H9 (cell line): ENCODE results near the gene MAEA. TPM values are rescaled to one million over a fixed set of nuclear protein-coding genes. Genes with fewer than 3 reads are reported as not detected.

ENCODE experiments used
- DNase-seq: peaks from one replicate; pipeline ENCODE4 v3.0.0-alpha.2; 2017
- H2AFZ ChIP-seq: one replicate; pipeline ENCODE4 v1.6.1; 2013; ENCODE audit warnings: mild to moderate bottlenecking, low read length, control low read depth, moderate library complexity
- H2AK5ac ChIP-seq: 2 replicates; pipeline ENCODE4 v1.6.1; 2013; ENCODE audit warnings: low read length, control low read depth, mixed read lengths; ENCODE audit not compliant: insufficient read length
- H2BK120ac ChIP-seq: one replicate; pipeline ENCODE4 v1.6.1; 2013; ENCODE audit warnings: low read depth, mild to moderate bottlenecking, low read length, control low read depth, inconsistent platforms; ENCODE audit not compliant: poor library complexity, severe bottlenecking
- H2BK12ac ChIP-seq: 2 replicates; pipeline ENCODE4 v1.6.1; 2013; ENCODE audit warnings: low read length, control low read depth, mixed read lengths, low read depth; ENCODE audit not compliant: insufficient read length
- H2BK15ac ChIP-seq: 2 replicates; pipeline ENCODE4 v1.6.1; 2013; ENCODE audit warnings: low read depth, low read length, control low read depth
- H2BK20ac ChIP-seq: one replicate; pipeline ENCODE4 v1.6.1; 2013; ENCODE audit warnings: low read depth, mild to moderate bottlenecking, low read length, control low read depth, inconsistent platforms; ENCODE audit not compliant: poor library complexity, severe bottlenecking
- H2BK5ac ChIP-seq: 2 replicates; pipeline ENCODE4 v1.6.1; 2013; ENCODE audit warnings: low read length, control low read depth, mixed read lengths; ENCODE audit not compliant: insufficient read length
- H3K14ac ChIP-seq: 2 replicates; pipeline ENCODE4 v1.6.1; 2013; ENCODE audit warnings: low read length, control low read depth; ENCODE audit not compliant: insufficient read depth
- H3K18ac ChIP-seq: 2 replicates; pipeline ENCODE4 v1.6.1; 2013; ENCODE audit warnings: low read depth, mild to moderate bottlenecking, mixed read lengths, low read length, control low read depth; ENCODE audit not compliant: insufficient read length
- H3K23ac ChIP-seq: 2 replicates; pipeline ENCODE4 v1.6.1; 2013; ENCODE audit warnings: low read length, control low read depth, mixed read lengths, low read depth; ENCODE audit not compliant: insufficient read length
- H3K23me2 ChIP-seq: 2 replicates; pipeline ENCODE4 v1.6.1; 2013; ENCODE audit warnings: low read depth, mild to moderate bottlenecking, mixed read lengths, low read length, control low read depth; ENCODE audit not compliant: insufficient read length, poor library complexity, severe bottlenecking
- H3K27ac ChIP-seq: 2 replicates; pipeline ENCODE4 v1.5.1; 2013; ENCODE audit warnings: low read length, control low read depth, mixed read lengths, low read depth; ENCODE audit not compliant: insufficient read length
- H3K27me3 ChIP-seq: 2 replicates; pipeline ENCODE4 v1.6.1; 2013; ENCODE audit warnings: low read length, control low read depth, inconsistent platforms; ENCODE audit not compliant: insufficient read depth
- H3K4ac ChIP-seq: 2 replicates; pipeline ENCODE4 v1.6.1; 2013; ENCODE audit warnings: low read depth, mild to moderate bottlenecking, control low read depth, inconsistent platforms, low read length, moderate library complexity
- H3K4me1 ChIP-seq: 2 replicates; pipeline ENCODE4 v1.6.1; 2013; ENCODE audit warnings: low read length, control low read depth, inconsistent platforms; ENCODE audit not compliant: insufficient read depth
- H3K4me2 ChIP-seq: 2 replicates; pipeline ENCODE4 v1.6.1; 2013; ENCODE audit warnings: low read length, control low read depth, mixed read lengths; ENCODE audit not compliant: insufficient read length, insufficient read depth
- H3K56ac ChIP-seq: 2 replicates; pipeline ENCODE4 v1.6.1; 2013; ENCODE audit warnings: low read depth, mild to moderate bottlenecking, mixed read lengths, low read length, control low read depth; ENCODE audit not compliant: insufficient read length
- H3K79me1 ChIP-seq: 2 replicates; pipeline ENCODE4 v1.6.1; 2013; ENCODE audit warnings: low read depth, mild to moderate bottlenecking, moderate library complexity, low read length, control low read depth, inconsistent platforms; ENCODE audit not compliant: insufficient read depth, poor library complexity, severe bottlenecking
- H3K79me2 ChIP-seq: 2 replicates; pipeline ENCODE4 v1.6.1; 2013; ENCODE audit warnings: low read length, control low read depth, inconsistent platforms; ENCODE audit not compliant: insufficient read depth
- H3K9ac ChIP-seq: 2 replicates; pipeline ENCODE4 v1.6.1; 2013; ENCODE audit warnings: low read length, control low read depth, mixed read lengths; ENCODE audit not compliant: insufficient read length; ENCODE audit errors: extremely low read depth
- H3K9me3 ChIP-seq: one replicate; pipeline ENCODE4 v1.6.1; 2013; ENCODE audit warnings: low read depth, low read length, inconsistent platforms; ENCODE audit not compliant: control insufficient read depth
- H3T11ph ChIP-seq: one replicate; pipeline ENCODE4 v1.6.1; 2013; ENCODE audit warnings: mild to moderate bottlenecking, low read length, control low read depth, inconsistent platforms
- H4K20me1 ChIP-seq: one replicate; pipeline ENCODE4 v1.6.1; 2013; ENCODE audit not compliant: control insufficient read depth, insufficient read length, insufficient read depth
- H4K5ac ChIP-seq: 2 replicates; pipeline ENCODE4 v1.6.1; 2013; ENCODE audit warnings: low read depth, mild to moderate bottlenecking, mixed read lengths, low read length, control low read depth; ENCODE audit not compliant: insufficient read length
- H4K8ac ChIP-seq: replicated peaks from 2 replicates; pipeline ENCODE4 v1.6.1; 2013; ENCODE audit warnings: low read length, control low read depth, mixed read lengths, low read depth; ENCODE audit not compliant: insufficient read length
- H4K91ac ChIP-seq: 2 replicates; pipeline ENCODE4 v1.6.1; 2013; ENCODE audit warnings: low read depth, mild to moderate bottlenecking, moderate library complexity, mixed read lengths, low read length, control low read depth; ENCODE audit not compliant: insufficient read length
- H3K27ac Mint-ChIP-seq, 3 experiments: 2 replicates in 2 of 3; 3 replicates in 1 of 3; pipeline ENCODE4 v1.8.0; 2020 to 2021; ENCODE audit warnings: mixed read lengths in 3 of 3, mild to moderate bottlenecking in 1 of 3, moderate library complexity in 1 of 3
- H3K27me3 Mint-ChIP-seq: 2 replicates; pipeline ENCODE4 v1.8.0; 2021; ENCODE audit warnings: low read depth, mild to moderate bottlenecking, moderate library complexity, mixed read lengths
- H3K36me3 Mint-ChIP-seq, 3 experiments: 2 replicates in 2 of 3; 3 replicates in 1 of 3; pipeline ENCODE4 v1.8.0; 2020 to 2021; ENCODE audit warnings: low read depth in 3 of 3, mixed read lengths in 3 of 3; ENCODE audit not compliant: insufficient read depth in 1 of 3
- H3K4me1 Mint-ChIP-seq, 2 experiments: 2 replicates each; pipeline ENCODE4 v1.8.0; 2020; ENCODE audit warnings: mixed read lengths in 2 of 2
- H3K4me3 Mint-ChIP-seq, 2 experiments: 2 replicates in 1 of 2; 3 replicates in 1 of 2; pipeline ENCODE4 v1.8.0; 2020 to 2021; ENCODE audit warnings: mild to moderate bottlenecking in 2 of 2, mixed read lengths in 2 of 2, moderate library complexity in 1 of 2
- H3K9me3 Mint-ChIP-seq, 2 experiments: 2 replicates in 1 of 2; 3 replicates in 1 of 2; pipeline ENCODE4 v1.8.0; 2020; ENCODE audit warnings: mild to moderate bottlenecking in 2 of 2, mixed read lengths in 2 of 2, moderate library complexity in 1 of 2
- WGBS: extraction: QIAGEN DNeasy Blood & Tissue Kit; methylation state at CpG from one replicate; pipeline ENCODE4 v1.1.7; 2013; ENCODE audit warnings: missing lambda C conversion rate, low lambda C conversion rate, mixed read lengths; ENCODE audit not compliant: insufficient read length; ENCODE audit errors: extremely low coverage; 5-methylcytosine and 5-hydroxymethylcytosine counted together
- total RNA-seq: library from RNA; stranded (reverse); gene quantifications from 2 replicates; pipeline ENCODE4 v1.2.1, GENCODE V29; 2021
- TF ChIP-seq, protein P1 (sequence below): fragments of 200-600 bp; sonication (generic); conservative IDR thresholded peaks from 3 replicates; pipeline ENCODE4 v1.8.0; 2021; ENCODE audit warnings: antibody characterized with exemption, mild to moderate bottlenecking

The MAEA gene
- total RNA-seq, 1 experiment from 2014 or later: 85.6 TPM

DNA sequence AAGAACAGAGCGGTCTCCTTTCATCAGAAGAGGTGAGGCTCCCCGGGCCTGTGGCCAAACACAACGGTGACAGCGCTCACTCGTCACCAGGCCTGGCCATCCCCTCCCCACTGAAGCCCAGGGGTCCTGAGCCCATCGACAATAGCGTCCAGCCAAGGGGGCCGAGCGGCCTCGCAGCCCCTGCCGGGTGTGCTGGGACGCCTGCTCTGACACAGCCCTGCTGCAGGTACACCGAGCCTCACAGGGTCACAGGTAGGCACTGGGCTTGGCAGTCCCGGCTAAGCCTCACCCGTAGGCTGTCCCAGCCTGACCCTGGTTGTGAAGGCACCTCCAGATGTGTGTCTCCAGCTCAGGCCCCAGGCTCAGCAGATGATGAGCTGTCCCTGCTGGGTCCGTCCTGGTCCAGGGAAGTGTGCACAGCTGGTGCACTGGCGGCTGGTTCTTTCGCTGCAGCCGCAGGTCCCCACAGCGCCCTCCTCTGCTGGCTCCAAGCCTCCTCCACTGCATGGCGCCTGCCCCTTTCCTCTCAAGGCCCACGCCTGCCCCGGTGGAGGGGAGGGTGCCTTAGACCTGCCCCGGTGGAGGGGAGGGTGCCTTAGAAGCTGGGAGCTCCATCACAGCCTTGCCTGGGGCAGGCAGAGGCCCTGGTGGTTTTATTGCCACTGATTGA is 78.9 kb downstream of the MAEA start:
- Histone ChIP-seq H3K23ac (no peak overlapping the region), H3K79me1 (no peaks in the 10 kb centered on the region), H4K91ac (no peak overlapping the region), H2BK20ac (no peak overlapping the region), H3K4ac (no peak overlapping the region), H3K79me2 (no peaks in the 10 kb centered on the region), H2BK12ac (no peak overlapping the region), H3K4me2 (no peak overlapping the region), H2AK5ac (no peak overlapping the region), H3T11ph (no peak overlapping the region), H3K9ac (no peak overlapping the region), H3K9me3 (no peaks in the 10 kb centered on the region), H3K4me1 (no peaks in the 10 kb centered on the region), H3K56ac (no peak overlapping the region), H4K8ac (no peak overlapping the region), H2AFZ (no peak overlapping the region), H3K23me2 (no peaks in the 10 kb centered on the region), H3K14ac (peak overlapping the region; percentile 6; the same call in 1 of the 2 replicates), H4K20me1 (no peaks in the 10 kb centered on the region), H3K27ac (no peak overlapping the region), H3K18ac (no peak overlapping the region), H2BK120ac (no peak overlapping the region), H3K27me3 (no peaks in the 10 kb centered on the region), H4K5ac (no peak overlapping the region), H2BK5ac (no peak overlapping the region), H2BK15ac (no peak overlapping the region)
- DNase-seq: peak; percentile 62
- Mint-ChIP-seq H3K4me1 (peaks cover 4 to 5% of the 10 kb centered on the region in 2 experiments; a peak in 1 of 4 replicates), H3K4me3 (no peak overlapping the region), H3K36me3 (peaks cover 2 to 8% (median 7%) of the 10 kb centered on the region in 3 experiments; a peak in 6 of 7 replicates), H3K27ac (no peak overlapping the region), H3K9me3 (no peaks in the 10 kb centered on the region), H3K27me3 (no peaks in the 10 kb centered on the region)
- TF ChIP-seq, protein P1, sequence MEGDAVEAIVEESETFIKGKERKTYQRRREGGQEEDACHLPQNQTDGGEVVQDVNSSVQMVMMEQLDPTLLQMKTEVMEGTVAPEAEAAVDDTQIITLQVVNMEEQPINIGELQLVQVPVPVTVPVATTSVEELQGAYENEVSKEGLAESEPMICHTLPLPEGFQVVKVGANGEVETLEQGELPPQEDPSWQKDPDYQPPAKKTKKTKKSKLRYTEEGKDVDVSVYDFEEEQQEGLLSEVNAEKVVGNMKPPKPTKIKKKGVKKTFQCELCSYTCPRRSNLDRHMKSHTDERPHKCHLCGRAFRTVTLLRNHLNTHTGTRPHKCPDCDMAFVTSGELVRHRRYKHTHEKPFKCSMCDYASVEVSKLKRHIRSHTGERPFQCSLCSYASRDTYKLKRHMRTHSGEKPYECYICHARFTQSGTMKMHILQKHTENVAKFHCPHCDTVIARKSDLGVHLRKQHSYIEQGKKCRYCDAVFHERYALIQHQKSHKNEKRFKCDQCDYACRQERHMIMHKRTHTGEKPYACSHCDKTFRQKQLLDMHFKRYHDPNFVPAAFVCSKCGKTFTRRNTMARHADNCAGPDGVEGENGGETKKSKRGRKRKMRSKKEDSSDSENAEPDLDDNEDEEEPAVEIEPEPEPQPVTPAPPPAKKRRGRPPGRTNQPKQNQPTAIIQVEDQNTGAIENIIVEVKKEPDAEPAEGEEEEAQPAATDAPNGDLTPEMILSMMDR: peak; percentile 51
- WGBS: no CpG with 5 or more reads among the region's 24 CpGs
